SKM-1 (cell line): ENCODE results near the gene MAP1LC3B.

Experiments used
- DNase-seq: peaks from one replicate; lab custom pipeline; 2025; ENCODE audit not compliant: unreplicated experiment; lab: John Stamatoyannopoulos, UW

MAP1LC3B gene

GRCh38 chr16:87409153-87409552 is 17.0 kb downstream of the MAP1LC3B start:
- DNase-seq: no peak

- DNase-seq: no peak
These were observed 17.6 kb downstream of the MAP1LC3B start for GRCh38 chr16:87409781-87410180.

DNA sequence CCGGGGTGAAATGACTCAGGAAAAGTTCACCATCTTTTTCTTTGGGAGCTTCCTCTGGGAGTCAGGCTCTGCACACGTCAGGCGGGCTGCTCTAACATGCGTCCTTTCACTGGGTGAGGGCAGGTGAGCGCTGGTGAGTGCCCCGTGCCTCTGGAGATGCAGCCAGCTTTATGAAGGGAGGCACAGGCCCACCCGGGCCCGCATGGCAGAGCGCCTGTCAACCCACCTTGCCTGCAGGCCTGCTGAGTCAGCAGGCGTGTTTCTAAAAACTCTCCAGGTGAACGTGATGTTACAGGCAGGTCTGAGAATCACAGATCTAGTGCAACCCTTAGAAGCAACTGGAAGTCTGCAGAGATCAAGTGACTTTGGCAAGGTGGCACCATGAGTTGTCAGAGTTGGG is 18.4 kb downstream of the MAP1LC3B start:
- DNase-seq: no peak

DNA sequence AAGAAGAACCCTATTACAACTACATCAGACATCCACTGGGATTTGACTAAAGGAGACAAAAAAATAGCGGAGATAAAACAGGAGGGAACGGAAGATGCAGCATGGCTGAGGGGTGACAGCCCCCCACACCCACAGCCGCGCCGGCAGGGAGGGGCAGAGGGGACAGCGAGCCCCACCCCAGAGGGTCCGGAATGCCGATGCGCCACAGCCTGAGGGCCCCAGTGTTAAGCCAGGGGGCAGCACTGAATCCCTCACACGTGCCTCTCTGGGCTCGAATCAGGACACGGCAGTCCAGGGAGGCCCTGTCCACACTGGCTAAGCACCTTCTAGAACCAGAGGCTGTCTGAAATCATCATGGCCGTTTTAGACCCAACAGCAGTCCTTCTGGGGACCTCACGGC is 18.8 kb downstream of the MAP1LC3B start:
- no peak for DNase-seq

DNA sequence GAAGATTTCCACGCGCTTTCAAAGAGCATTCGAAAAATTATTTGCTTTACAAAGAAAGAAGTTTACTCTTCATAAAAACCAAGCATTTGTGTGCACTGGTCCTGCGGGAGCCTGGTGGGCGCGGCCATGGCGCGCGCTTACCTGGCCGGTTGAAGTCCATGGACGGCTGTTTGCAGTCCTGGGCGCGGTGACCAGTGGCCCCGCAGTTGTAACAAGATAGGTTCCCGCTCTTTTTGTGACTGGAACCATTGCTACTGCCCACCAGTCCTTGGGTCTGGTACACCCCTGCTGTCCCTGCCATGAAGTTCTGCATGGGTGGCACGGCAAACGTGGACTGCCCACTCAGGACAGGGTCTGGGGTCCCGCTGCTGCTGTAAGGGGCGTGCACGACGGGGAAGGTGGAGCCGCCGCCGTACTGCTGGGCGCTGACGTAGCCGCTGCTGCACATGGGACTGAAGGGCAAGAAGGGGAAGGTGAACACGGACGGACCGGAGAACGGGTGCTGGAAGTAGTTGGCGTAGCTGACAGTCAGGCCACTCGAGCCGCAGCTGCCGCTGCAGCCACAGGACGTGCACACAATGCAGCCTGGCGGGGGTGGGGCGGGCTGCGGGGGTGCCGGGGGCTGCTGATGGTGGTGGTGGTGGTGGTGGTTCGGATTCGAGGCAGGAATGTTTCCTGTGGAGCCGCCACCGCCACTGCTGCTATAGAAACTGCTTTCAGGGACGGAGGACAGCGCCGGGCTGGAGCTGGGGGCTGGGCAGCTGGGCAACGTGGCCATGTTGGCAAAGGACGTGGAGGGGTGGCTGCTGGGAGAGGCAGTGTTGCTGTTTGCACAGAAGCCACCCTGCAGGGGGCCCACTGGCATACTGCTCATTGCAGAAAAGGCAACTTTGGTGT is 19.5 kb downstream of the MAP1LC3B start:
- DNase-seq: no peak

GRCh38 chr16:87412371-87412995 is 20.3 kb downstream of the MAP1LC3B start:
- no peak for DNase-seq

- no peak for DNase-seq
These were observed 20.9 kb downstream of the MAP1LC3B start for GRCh38 chr16:87412996-87413421.

DNA sequence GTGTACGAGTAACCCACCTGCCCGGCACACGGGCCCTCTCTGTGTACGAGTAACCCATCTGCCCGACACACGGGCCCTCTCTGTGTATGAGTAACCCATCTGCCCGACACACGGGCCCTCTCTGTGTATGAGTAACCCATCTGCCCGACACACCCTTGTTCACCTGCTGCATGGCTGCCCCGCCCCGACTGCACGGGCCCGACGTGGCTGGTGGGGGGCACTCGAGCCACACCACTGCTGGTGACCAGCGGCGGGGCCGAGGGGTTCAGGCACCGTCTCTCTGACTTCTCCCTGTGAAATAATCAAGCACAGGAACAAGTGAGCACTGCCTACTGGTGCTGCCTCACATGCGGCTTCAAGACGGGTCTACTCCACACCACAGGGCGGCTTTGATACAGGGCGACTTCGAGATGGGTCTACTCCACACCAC is 22.1 kb downstream of the MAP1LC3B start:
- DNase-seq: no peak

- no peak for DNase-seq
These were observed 23.3 kb downstream of the MAP1LC3B start for GRCh38 chr16:87415441-87415840.

- DNase-seq: no peak
These were observed 24.8 kb downstream of the MAP1LC3B start for GRCh38 chr16:87416826-87417527.

- no peak for DNase-seq
These were observed 25.4 kb downstream of the MAP1LC3B start for GRCh38 chr16:87417528-87417910.

- DNase-seq: no peak
These were observed 26.1 kb downstream of the MAP1LC3B start for GRCh38 chr16:87418216-87418615.

GRCh38 chr16:87418644-87419043 is 26.5 kb downstream of the MAP1LC3B start:
- no peak for DNase-seq

GRCh38 chr16:87420026-87421002 is 28.2 kb downstream of the MAP1LC3B start:
- no peak for DNase-seq

DNA sequence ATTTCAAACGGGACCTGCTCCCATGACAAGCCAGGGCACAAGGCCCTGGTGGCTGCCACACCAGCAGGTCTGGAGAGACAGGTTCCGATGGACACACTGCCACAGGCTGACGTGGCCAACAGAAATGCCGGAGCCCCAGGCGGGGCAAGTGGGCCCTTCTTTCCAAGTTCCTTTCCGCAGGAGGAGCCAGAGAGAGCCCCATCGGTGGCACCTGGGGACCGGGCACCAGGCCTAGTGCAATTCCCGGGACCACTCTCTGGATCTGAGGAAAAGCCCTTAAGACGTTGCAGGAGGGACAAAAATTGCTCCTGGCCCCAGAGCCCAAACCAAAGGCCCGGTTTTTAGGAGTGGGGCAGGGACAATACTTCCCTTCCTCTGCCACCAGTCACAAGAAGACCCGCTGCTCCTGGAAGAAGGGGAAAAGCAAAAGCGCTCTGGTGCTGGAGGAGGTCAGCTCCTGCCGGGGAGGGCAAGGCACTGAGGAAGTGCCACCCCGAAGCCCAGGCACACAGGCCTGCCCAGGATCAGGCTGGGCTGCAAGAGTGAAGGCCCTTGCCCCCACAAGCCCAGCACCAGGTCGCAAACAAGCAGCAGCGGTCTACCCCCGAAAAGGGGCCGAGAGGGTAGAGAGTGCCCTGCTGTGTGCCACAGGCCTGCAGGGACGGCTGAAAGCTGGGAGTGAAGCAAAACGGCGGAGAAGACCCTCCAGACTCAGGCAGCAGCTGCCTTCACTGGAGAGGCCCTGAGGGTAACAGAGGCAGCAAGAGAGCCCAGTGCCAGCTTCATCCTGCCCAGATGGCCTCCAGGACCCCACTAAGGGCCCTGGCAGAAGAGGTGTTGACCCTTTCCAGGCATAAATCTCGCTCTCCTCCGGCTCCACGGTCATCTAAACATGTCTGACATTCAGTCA is 29.1 kb downstream of the MAP1LC3B start:
- no peak for DNase-seq

DNA sequence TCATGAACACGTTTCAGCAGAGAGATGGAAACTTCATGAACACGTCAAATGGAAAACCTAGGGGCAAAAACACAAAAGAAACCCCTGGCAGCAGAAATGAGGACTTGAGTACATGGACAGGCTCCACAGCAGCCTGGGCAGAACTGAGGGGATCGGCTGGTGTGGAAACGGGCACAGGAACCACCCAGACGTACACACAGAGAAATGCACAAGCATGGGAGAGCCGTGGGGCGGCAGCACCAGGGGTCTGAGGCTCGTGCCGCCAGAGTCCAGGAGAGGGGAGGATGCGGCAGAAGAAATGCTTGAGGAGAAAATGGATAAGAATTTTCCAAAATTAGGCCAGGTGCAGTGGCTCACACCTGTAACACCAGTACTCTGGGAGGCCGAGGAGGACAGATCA is 30.0 kb downstream of the MAP1LC3B start:
- DNase-seq: no peak

GRCh38 chr16:87423429-87423828 is 31.3 kb downstream of the MAP1LC3B start:
- no peak for DNase-seq

GRCh38 chr16:87424266-87424665 is 32.1 kb downstream of the MAP1LC3B start:
- DNase-seq: no peak

DNA sequence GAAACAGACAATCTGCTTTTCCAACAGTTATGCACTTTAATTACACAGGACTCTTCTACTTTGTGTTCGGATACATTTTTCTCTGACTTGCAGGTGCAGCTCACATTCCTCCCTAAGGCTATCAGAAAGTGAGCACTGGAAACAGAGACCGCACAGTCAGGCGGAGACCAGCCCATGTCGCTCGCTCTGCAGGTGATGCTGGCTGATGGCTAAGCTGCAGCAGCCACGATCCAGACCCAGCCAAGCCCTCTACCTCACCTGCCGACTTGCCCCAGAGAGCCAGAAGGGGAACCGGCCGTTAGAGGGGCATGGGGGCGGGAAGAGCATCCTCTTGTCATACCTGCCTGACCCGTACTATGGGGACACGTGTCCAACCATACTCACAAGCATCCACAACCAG is 33.8 kb downstream of the MAP1LC3B start:
- DNase-seq: no peak
